Ureter (tissue), 1 donor: ENCODE results near the gene THAP4. TPM values are rescaled to one million over a fixed set of nuclear protein-coding genes. Genes with fewer than 3 reads are reported as not detected.
"Not testable (repeated sequence)": the region's sequence is repeated elsewhere in the genome, so short reads cannot be mapped to it uniquely, and the experiment has no call there.

Source experiments
- DNase-seq: peaks from one replicate; pipeline ENCODE4 v3.0.0-alpha.2; 2020; ENCODE audit warnings: low spot score
- total RNA-seq: library from RNA; stranded (reverse); gene quantifications from one replicate; pipeline ENCODE4 v1.2.4, GENCODE V29; 2023
- donor health status: DM: yes; HTN: yes; CAD: no.

Gene THAP4
- total RNA-seq, 1 donor from 2014 or later = 41.9 TPM

- no peak for DNase-seq
Observed at GRCh38 chr2:241612156-241613016, 24.6 kb downstream of the THAP4 start.

GRCh38 chr2:241611062-241611461 lies 25.9 kb downstream of the THAP4 start:
- DNase-seq = no peak

- DNase-seq = peak; percentile 86
Observed at GRCh38 chr2:241609859-241610793, 26.8 kb downstream of the THAP4 start.

GRCh38 chr2:241608881-241609280 lies 28.1 kb downstream of the THAP4 start:
- no peak for DNase-seq

GRCh38 chr2:241607162-241607885 lies 29.6 kb downstream of the THAP4 start:
- no peak for DNase-seq

- DNase-seq = no peak
Observed at GRCh38 chr2:241606186-241606585, 30.8 kb downstream of the THAP4 start.

GRCh38 chr2:241603686-241604085 lies 33.3 kb downstream of the THAP4 start:
- no peak for DNase-seq

GRCh38 chr2:241602720-241603119 lies 34.2 kb downstream of the THAP4 start:
- DNase-seq = no peak

- no peak for DNase-seq
Observed at GRCh38 chr2:241601841-241602240, 35.1 kb downstream of the THAP4 start.

- DNase-seq = no peak
Observed at GRCh38 chr2:241599615-241600014, 37.3 kb downstream of the THAP4 start.

GRCh38 chr2:241598487-241598886 lies 38.5 kb downstream of the THAP4 start:
- DNase-seq = no peak

- DNase-seq = no peak
Observed at GRCh38 chr2:241598061-241598460, 38.9 kb downstream of the THAP4 start.

- no peak for DNase-seq
Observed at GRCh38 chr2:241597561-241597960, 39.4 kb downstream of the THAP4 start.

GRCh38 chr2:241595600-241596140 lies 41.3 kb downstream of the THAP4 start:
- no peak for DNase-seq

GRCh38 chr2:241593271-241593670 lies 43.7 kb downstream of the THAP4 start:
- no peak for DNase-seq

GRCh38 chr2:241592126-241592845 lies 44.7 kb downstream of the THAP4 start:
- DNase-seq = no peak

GRCh38 chr2:241590496-241591455 lies 46.2 kb downstream of the THAP4 start:
- not testable (repeated sequence) for DNase-seq

- DNase-seq = not testable (repeated sequence)
Observed at GRCh38 chr2:241589863-241590262, 47.1 kb downstream of the THAP4 start.

GRCh38 chr2:241586564-241587264 lies 50.2 kb downstream of the THAP4 start:
- no peak for DNase-seq
